Liver (tissue), 3 donors: ENCODE results near the gene FRMPD4.

Experiments used
- EGR1 ChIP-seq, 2 donors: IDR thresholded peaks; 2 replicates each; pipeline ENCODE4 v1.6.1; 2016 to 2018; ENCODE audit warnings: antibody characterized with exemption in 2 of 2, low read depth in 2 of 2
- GABPA ChIP-seq, 2 donors: IDR thresholded peaks in 1 of 2; conservative IDR thresholded peaks in 1 of 2; 2 replicates each; pipeline ENCODE4 v1.6.1; 2016; ENCODE audit warnings: antibody characterized with exemption in 2 of 2, mild to moderate bottlenecking in 1 of 2, moderate library complexity in 1 of 2
- MAX ChIP-seq: IDR thresholded peaks from 2 replicates; pipeline ENCODE4 v1.6.1; 2016; ENCODE audit warnings: antibody characterized with exemption
- RAD21 ChIP-seq, 2 donors: IDR thresholded peaks; 2 replicates each; pipeline ENCODE4 v1.6.1; 2016; ENCODE audit warnings: antibody characterized with exemption in 2 of 2, mild to moderate bottlenecking in 2 of 2
- REST ChIP-seq: IDR thresholded peaks from 2 replicates; pipeline ENCODE4 v1.6.1; 2016; ENCODE audit warnings: antibody characterized with exemption, mild to moderate bottlenecking
- SP1 ChIP-seq: IDR thresholded peaks from 2 replicates; pipeline ENCODE4 v1.6.1; 2018; ENCODE audit warnings: antibody characterized with exemption, mild to moderate bottlenecking
- TF ChIP-seq, protein P1 (sequence below): fragments of 150-350 bp; IDR thresholded peaks from 2 replicates; pipeline ENCODE4 v1.5.1; 2017; ENCODE audit warnings: improper control_type of control experiment, low read depth, low read length; ENCODE audit not compliant: missing input control
- donor health status: healthy.
- donor health status: healthy.

- TF ChIP-seq MAX (no peak), SP1 (no peak), REST (no peak), EGR1 (IDR thresholded peaks at IDR 0.05; ENCODE audit: low read depth in 2 of 2) (no peak), GABPA (IDR thresholded peaks at IDR 0.05 in 1 of 2, conservative IDR thresholded peaks at IDR 0.05 in 1 of 2) (no peak), RAD21 (IDR thresholded peaks at IDR 0.05) (no peak)
- TF ChIP-seq, protein P1, sequence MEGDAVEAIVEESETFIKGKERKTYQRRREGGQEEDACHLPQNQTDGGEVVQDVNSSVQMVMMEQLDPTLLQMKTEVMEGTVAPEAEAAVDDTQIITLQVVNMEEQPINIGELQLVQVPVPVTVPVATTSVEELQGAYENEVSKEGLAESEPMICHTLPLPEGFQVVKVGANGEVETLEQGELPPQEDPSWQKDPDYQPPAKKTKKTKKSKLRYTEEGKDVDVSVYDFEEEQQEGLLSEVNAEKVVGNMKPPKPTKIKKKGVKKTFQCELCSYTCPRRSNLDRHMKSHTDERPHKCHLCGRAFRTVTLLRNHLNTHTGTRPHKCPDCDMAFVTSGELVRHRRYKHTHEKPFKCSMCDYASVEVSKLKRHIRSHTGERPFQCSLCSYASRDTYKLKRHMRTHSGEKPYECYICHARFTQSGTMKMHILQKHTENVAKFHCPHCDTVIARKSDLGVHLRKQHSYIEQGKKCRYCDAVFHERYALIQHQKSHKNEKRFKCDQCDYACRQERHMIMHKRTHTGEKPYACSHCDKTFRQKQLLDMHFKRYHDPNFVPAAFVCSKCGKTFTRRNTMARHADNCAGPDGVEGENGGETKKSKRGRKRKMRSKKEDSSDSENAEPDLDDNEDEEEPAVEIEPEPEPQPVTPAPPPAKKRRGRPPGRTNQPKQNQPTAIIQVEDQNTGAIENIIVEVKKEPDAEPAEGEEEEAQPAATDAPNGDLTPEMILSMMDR, result no peak
These were observed 244.9 kb downstream of the FRMPD4 start for GRCh38 chrX:12383196-12383595.
